GM19099 (cell line): ENCODE data around the gene PDIA6.

Source experiments
- POLR2A ChIP-seq: IDR thresholded peaks from 3 replicates; pipeline ENCODE4 v1.6.1; 2011; ENCODE audit warnings: low read depth; ENCODE audit not compliant: insufficient read length; ENCODE audit errors: extremely low read depth

PDIA6 gene

GRCh38 chr2:10812362-10813162, at the start of gene PDIA6:
Gene PDIA6, minus strand, starts transcription at chr2:10812785. Its CDS starts 89 bp downstream, at chr2:10812696.
- TF ChIP-seq POLR2A, result peak; percentile 89

- TF ChIP-seq POLR2A, result no peak
Observed at GRCh38 chr2:10862330-10862729, 49.7 kb upstream of the PDIA6 start.

GRCh38 chr2:10861765-10862164, 49.2 kb upstream of the PDIA6 start:
- no peak for TF ChIP-seq POLR2A

- TF ChIP-seq POLR2A, result no peak
Observed at GRCh38 chr2:10860814-10861325, 48.3 kb upstream of the PDIA6 start.

- TF ChIP-seq POLR2A, result no peak
Observed at GRCh38 chr2:10860081-10860813, 47.7 kb upstream of the PDIA6 start.

- TF ChIP-seq POLR2A, result no peak
Observed at GRCh38 chr2:10859278-10859677, 46.7 kb upstream of the PDIA6 start.

- TF ChIP-seq POLR2A, result no peak
Observed at GRCh38 chr2:10848541-10848940, 36.0 kb upstream of the PDIA6 start.

- TF ChIP-seq POLR2A, result no peak
Observed at GRCh38 chr2:10847008-10847407, 34.4 kb upstream of the PDIA6 start.

- no peak for TF ChIP-seq POLR2A
Observed at GRCh38 chr2:10846110-10846861, 33.7 kb upstream of the PDIA6 start.

- TF ChIP-seq POLR2A, result no peak
Observed at GRCh38 chr2:10845640-10846039, 33.1 kb upstream of the PDIA6 start.

- TF ChIP-seq POLR2A, result no peak
Observed at GRCh38 chr2:10844097-10844496, 31.5 kb upstream of the PDIA6 start.

- no peak for TF ChIP-seq POLR2A
Observed at GRCh38 chr2:10842506-10842905, 29.9 kb upstream of the PDIA6 start.

- no peak for TF ChIP-seq POLR2A
Observed at GRCh38 chr2:10841547-10842219, 29.1 kb upstream of the PDIA6 start.

- TF ChIP-seq POLR2A, result no peak
Observed at GRCh38 chr2:10839813-10840212, 27.2 kb upstream of the PDIA6 start.

- no peak for TF ChIP-seq POLR2A
Observed at GRCh38 chr2:10838734-10839133, 26.1 kb upstream of the PDIA6 start.
